K562 (cell line): Measurements from ENCODE around the gene PRKCG. TPM values are rescaled to one million over a fixed set of nuclear protein-coding genes. Genes with fewer than 3 reads are reported as not detected.
A peak's percentile ranks its signal among the peaks of the same experiment; 100 is the strongest.

ENCODE experiments used
- HSF4 ChIP-seq: fragments of 250-450 bp; sonication (Bioruptor Pico); IDR thresholded peaks from 2 replicates; pipeline ENCODE4 v2.1.2; 2022; ENCODE audit warnings: mild to moderate bottlenecking, moderate library complexity, borderline replicate concordance
- MYC ChIP-seq, 2 experiments: fragments of 250-450 bp in 1 of 2; sonication (Bioruptor Pico) in 1 of 2; IDR thresholded peaks; 2 replicates each; pipeline versions ENCODE4 v1.5.1 to v1.6.1; 2012 to 2021; ENCODE audit warnings: low read depth in 2 of 2, borderline replicate concordance in 1 of 2, improper control_type of control experiment in 1 of 2, low read length in 1 of 2, mild to moderate bottlenecking in 1 of 2, moderate library complexity in 1 of 2
- MYNN ChIP-seq, 2 experiments: sonication (generic); formaldehyde crosslinking in 1 of 2; IDR thresholded peaks; 2 replicates each; pipeline versions ENCODE4 v1.5.0 to v1.6.1; 2016 to 2020; ENCODE audit warnings: antibody characterized with exemption in 1 of 2, missing genetic modification reagents in 1 of 2
- RNF2 ChIP-seq: sonication (generic); IDR thresholded peaks from 2 replicates; pipeline ENCODE4 v1.6.1; 2016
- TEAD4 ChIP-seq, 2 experiments: sonication (generic) in 1 of 2; formaldehyde crosslinking in 1 of 2; IDR thresholded peaks; 2 replicates each; pipeline versions ENCODE4 v1.6.1 to v1.8.0; 2012 to 2022; ENCODE audit warnings: borderline replicate concordance in 1 of 2, inconsistent platforms in 1 of 2, low read length in 1 of 2, mild to moderate bottlenecking in 1 of 2, missing genetic modification reagents in 1 of 2
- ZNF79 ChIP-seq: fragments of 250-450 bp; sonication (Bioruptor Pico); IDR thresholded peaks from 2 replicates; pipeline ENCODE4 v1.4.0; 2020; ENCODE audit warnings: low read depth, mild to moderate bottlenecking, moderate library complexity
- polyA plus RNA-seq, 8 experiments: library from polyadenylated mRNA; depleted of rRNA in 4 of 8; stranded (reverse) in 5 of 8; unstranded in 3 of 8; fragments of >200 nt; fragmentation: Nextera tagmentation in 2 of 8; fragmentation: Illumina TruSeq in 1 of 8; extraction: Ambion mirVana in 2 of 8; extraction: Trizol in 1 of 8; gene quantifications; 2 replicates each; pipeline versions ENCODE4 v1.2.1 to v1.2.3, GENCODE V29; 2011 to 2014; ENCODE audit warnings: inconsistent platforms in 1 of 8, missing spikeins in 1 of 8
- total RNA-seq, 7 experiments: library from RNA; depleted of rRNA in 6 of 7; stranded (reverse); fragments of >200 nt in 6 of 7; fragmentation: Illumina TruSeq in 2 of 7; extraction: Trizol in 2 of 7; gene quantifications; 2 replicates each; pipeline versions ENCODE4 v1.2.1 to v1.2.3, GENCODE V29; 2011 to 2021; ENCODE audit warnings: low replicate concordance in 1 of 7
- TF ChIP-seq, protein P1 (sequence below): sonication (generic); formaldehyde crosslinking; IDR thresholded peaks from 2 replicates; pipeline ENCODE4 v1.8.0; 2022; ENCODE audit warnings: missing genetic modification reagents, mild to moderate bottlenecking, moderate library complexity, borderline replicate concordance
- TF ChIP-seq, protein P2 (sequence below): fragments of 250-450 bp; sonication (Bioruptor Pico); IDR thresholded peaks from 2 replicates; pipeline ENCODE4 v1.8.0; 2021; ENCODE audit warnings: moderate library complexity, mild to moderate bottlenecking, inconsistent platforms
- TF ChIP-seq, protein P3 (sequence below): fragments of 250-450 bp; sonication (Bioruptor Pico); IDR thresholded peaks from 2 replicates; pipeline ENCODE4 v1.8.0; 2022; ENCODE audit warnings: inconsistent platforms
- TF ChIP-seq, protein P4 (sequence below), 2 experiments: fragments of 450-650 bp in 1 of 2; sonication (generic) in 1 of 2; formaldehyde crosslinking in 1 of 2; IDR thresholded peaks; 2 replicates each; pipeline versions ENCODE4 v1.7.1 to v1.9.0; 2016 to 2022; ENCODE audit warnings: inconsistent platforms in 1 of 2, mild to moderate bottlenecking in 1 of 2, missing genetic modification reagents in 1 of 2

PRKCG gene
- total and polyA plus RNA-seq, 9 of the 15 experiments (the other 6 are each of a cell fraction or from before 2014, with no cell fraction given) = not detected

DNA sequence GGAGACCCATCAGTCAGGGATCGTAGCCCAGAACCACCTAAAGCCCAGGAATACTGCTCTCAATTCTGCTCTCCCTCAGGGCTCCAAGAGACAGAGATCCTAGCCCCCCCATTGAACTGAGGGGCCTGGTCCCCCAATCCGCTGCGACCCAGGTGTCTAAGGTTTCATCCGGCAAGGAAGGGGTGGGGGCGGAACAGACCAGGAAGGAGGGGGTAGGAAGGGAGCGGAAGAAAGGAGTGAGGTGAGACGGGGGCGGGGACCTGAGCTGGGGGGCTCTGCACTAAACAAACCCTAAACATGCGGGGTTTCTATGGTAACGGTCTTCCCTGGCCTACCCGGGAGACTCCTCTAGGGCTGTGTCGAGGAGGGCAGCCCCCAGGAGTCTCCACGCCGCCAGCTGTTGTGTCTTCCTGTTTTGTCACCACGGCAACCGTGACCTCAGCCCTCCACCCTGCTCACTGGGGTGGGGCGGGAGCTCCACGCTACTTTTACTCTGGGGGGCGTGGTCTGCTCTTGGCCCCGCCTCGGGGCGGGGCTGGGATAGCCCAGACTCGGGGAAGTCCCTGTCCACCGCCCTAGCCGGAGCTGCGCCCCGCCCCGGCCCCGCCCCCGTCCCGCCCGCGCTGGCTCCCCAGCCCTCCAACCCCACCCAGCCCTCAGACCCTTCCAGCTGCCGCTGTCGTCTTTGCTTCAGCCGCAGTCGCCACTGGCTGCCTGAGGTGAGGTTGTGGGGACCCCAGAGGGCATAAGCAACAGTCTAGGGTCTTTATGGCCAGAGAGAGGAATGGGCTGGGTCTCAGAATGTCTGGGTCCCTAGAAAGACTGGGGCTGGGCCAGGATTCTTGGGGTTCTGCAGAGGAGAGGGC is 14.5 kb upstream of the PRKCG start, which contains the start of gene MYADM (continued):
- no peak; the same call in 1 of the 2 replicates for TF ChIP-seq RNF2
- TF ChIP-seq, protein P1, sequence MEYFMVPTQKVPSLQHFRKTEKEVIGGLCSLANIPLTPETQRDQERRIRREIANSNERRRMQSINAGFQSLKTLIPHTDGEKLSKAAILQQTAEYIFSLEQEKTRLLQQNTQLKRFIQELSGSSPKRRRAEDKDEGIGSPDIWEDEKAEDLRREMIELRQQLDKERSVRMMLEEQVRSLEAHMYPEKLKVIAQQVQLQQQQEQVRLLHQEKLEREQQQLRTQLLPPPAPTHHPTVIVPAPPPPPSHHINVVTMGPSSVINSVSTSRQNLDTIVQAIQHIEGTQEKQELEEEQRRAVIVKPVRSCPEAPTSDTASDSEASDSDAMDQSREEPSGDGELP (CRISPR knock-in tag) = peak; percentile 98
- TF ChIP-seq, protein P2, sequence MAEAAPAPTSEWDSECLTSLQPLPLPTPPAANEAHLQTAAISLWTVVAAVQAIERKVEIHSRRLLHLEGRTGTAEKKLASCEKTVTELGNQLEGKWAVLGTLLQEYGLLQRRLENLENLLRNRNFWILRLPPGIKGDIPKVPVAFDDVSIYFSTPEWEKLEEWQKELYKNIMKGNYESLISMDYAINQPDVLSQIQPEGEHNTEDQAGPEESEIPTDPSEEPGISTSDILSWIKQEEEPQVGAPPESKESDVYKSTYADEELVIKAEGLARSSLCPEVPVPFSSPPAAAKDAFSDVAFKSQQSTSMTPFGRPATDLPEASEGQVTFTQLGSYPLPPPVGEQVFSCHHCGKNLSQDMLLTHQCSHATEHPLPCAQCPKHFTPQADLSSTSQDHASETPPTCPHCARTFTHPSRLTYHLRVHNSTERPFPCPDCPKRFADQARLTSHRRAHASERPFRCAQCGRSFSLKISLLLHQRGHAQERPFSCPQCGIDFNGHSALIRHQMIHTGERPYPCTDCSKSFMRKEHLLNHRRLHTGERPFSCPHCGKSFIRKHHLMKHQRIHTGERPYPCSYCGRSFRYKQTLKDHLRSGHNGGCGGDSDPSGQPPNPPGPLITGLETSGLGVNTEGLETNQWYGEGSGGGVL (CRISPR knock-in tag) = no peak
- TF ChIP-seq ZNF79 (CRISPR knock-in tag) = no peak
- no peak; the same call in 1 of the 2 replicates for TF ChIP-seq TEAD4 (IDR thresholded peaks at IDR 0.05; ENCODE audit: low read length)
- no peak for TF ChIP-seq TEAD4 (CRISPR knock-in tag; IDR thresholded peaks at IDR 0.05; ENCODE audit: borderline replicate concordance)
- TF ChIP-seq, protein P3, sequence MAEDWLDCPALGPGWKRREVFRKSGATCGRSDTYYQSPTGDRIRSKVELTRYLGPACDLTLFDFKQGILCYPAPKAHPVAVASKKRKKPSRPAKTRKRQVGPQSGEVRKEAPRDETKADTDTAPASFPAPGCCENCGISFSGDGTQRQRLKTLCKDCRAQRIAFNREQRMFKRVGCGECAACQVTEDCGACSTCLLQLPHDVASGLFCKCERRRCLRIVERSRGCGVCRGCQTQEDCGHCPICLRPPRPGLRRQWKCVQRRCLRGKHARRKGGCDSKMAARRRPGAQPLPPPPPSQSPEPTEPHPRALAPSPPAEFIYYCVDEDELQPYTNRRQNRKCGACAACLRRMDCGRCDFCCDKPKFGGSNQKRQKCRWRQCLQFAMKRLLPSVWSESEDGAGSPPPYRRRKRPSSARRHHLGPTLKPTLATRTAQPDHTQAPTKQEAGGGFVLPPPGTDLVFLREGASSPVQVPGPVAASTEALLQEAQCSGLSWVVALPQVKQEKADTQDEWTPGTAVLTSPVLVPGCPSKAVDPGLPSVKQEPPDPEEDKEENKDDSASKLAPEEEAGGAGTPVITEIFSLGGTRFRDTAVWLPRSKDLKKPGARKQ = no peak
- TF ChIP-seq MYNN (IDR thresholded peaks at IDR 0.05) = peak; percentile 83
- TF ChIP-seq MYNN (CRISPR knock-in tag; IDR thresholded peaks at IDR 0.05) = no peak
- peak; percentile 60 for TF ChIP-seq MYC (IDR thresholded peaks at IDR 0.05; ENCODE audit: low read depth, low read length)
- no peak for TF ChIP-seq MYC (CRISPR knock-in tag; IDR thresholded peaks at IDR 0.05; ENCODE audit: borderline replicate concordance, low read depth)
- TF ChIP-seq HSF4 = no peak
- TF ChIP-seq, protein P4, sequence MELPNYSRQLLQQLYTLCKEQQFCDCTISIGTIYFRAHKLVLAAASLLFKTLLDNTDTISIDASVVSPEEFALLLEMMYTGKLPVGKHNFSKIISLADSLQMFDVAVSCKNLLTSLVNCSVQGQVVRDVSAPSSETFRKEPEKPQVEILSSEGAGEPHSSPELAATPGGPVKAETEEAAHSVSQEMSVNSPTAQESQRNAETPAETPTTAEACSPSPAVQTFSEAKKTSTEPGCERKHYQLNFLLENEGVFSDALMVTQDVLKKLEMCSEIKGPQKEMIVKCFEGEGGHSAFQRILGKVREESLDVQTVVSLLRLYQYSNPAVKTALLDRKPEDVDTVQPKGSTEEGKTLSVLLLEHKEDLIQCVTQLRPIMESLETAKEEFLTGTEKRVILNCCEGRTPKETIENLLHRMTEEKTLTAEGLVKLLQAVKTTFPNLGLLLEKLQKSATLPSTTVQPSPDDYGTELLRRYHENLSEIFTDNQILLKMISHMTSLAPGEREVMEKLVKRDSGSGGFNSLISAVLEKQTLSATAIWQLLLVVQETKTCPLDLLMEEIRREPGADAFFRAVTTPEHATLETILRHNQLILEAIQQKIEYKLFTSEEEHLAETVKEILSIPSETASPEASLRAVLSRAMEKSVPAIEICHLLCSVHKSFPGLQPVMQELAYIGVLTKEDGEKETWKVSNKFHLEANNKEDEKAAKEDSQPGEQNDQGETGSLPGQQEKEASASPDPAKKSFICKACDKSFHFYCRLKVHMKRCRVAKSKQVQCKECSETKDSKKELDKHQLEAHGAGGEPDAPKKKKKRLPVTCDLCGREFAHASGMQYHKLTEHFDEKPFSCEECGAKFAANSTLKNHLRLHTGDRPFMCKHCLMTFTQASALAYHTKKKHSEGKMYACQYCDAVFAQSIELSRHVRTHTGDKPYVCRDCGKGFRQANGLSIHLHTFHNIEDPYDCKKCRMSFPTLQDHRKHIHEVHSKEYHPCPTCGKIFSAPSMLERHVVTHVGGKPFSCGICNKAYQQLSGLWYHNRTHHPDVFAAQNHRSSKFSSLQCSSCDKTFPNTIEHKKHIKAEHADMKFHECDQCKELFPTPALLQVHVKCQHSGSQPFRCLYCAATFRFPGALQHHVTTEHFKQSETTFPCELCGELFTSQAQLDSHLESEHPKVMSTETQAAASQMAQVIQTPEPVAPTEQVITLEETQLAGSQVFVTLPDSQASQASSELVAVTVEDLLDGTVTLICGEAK (IDR thresholded peaks at IDR 0.05) = 0 out of 2 replicates have a peak, but pooled peaks have one; percentile 20
- TF ChIP-seq, protein P4 (CRISPR knock-in tag; IDR thresholded peaks at IDR 0.05) = no peak
